ENCODE data around the gene DNAH17. TPM values are rescaled to one million over a fixed set of nuclear protein-coding genes. Genes with fewer than 3 reads are reported as not detected.

DNAH17 gene
- total RNA-seq, 1 experiment from 2014 or later: 0.76 TPM

- Histone ChIP-seq H3K36me3 (ENCODE audit: low read depth) (no peaks in the 10 kb centered on the region), H4K20me1 (ENCODE audit: insufficient read depth) (no peaks in the 10 kb centered on the region), H2AFZ (no peak overlapping the region), H3K27ac (peak overlapping the region; percentile 44; the same call in 1 of the 2 replicates), H3K4me1 (replicated peaks; ENCODE audit: insufficient read depth) (peaks cover 30% of the 10 kb centered on the region), H3K9me3 (ENCODE audit: insufficient read depth, low read depth) (no peaks in the 10 kb centered on the region), H3F3A (ENCODE audit: insufficient read depth, low read depth) (peaks cover 20% of the 10 kb centered on the region; the same call in 1 of the 2 replicates), H3K4me3 (no peak overlapping the region), H3K79me2 (ENCODE audit: low read depth) (peaks cover 6% of the 10 kb centered on the region), H3K4me2 (peak overlapping the region; percentile 49), H3K27me3 (ENCODE audit: insufficient read depth, low read depth) (no peaks in the 10 kb centered on the region), H3K9me2 (ENCODE audit: insufficient read depth) (no peaks in the 10 kb centered on the region)
- CTCF ChIA-PET: no interaction called here
- BruUV-seq (replicated peaks): no TSS peak
- POLR2A ChIA-PET (ENCODE audit: unreplicated experiment): no interaction called here
- peak in 1 of 2 experiments; percentile 47 for DNase-seq
- TF ChIP-seq CTCF (conservative IDR thresholded peaks at IDR 0.05): no peak
- no peak for TF ChIP-seq EZH2 (IDR thresholded peaks at IDR 0.05; ENCODE audit: low read depth)
- intact Hi-C loops (cut with micrococcal nuclease; ENCODE audit: unreplicated experiment): no loop called here
Observed at GRCh38 chr17:78374189-78374588, 203.0 kb downstream of the DNAH17 start.

Other genes with a start within 250 kb of the DNAH17 start
- gene SOCS3, start 217.3 kb downstream of the DNAH17 start, total RNA-seq (2021): 20.7 and 21.7 TPM in 2 replicates
- gene PGS1, start 198.7 kb downstream of the DNAH17 start, total RNA-seq (2021): 37.7 and 40.2 TPM in 2 replicates
- gene CYTH1, start 204.9 kb upstream of the DNAH17 start, total RNA-seq (2021): 40.3 and 41.0 TPM in 2 replicates